K562 (cell line): ENCODE measurements around the gene SAXO2. TPM values are rescaled to one million over a fixed set of nuclear protein-coding genes. Genes with fewer than 3 reads are reported as not detected.

Source experiments
- polyA plus RNA-seq, 8 experiments: library from polyadenylated mRNA; depleted of rRNA in 4 of 8; stranded (reverse) in 5 of 8; unstranded in 3 of 8; fragments of >200 nt; fragmentation: Nextera tagmentation in 2 of 8; fragmentation: Illumina TruSeq in 1 of 8; extraction: Ambion mirVana in 2 of 8; extraction: Trizol in 1 of 8; gene quantifications; 2 replicates each; pipeline versions ENCODE4 v1.2.1 to v1.2.3, GENCODE V29; 2011 to 2014; ENCODE audit warnings: inconsistent platforms in 1 of 8, missing spikeins in 1 of 8
- total RNA-seq, 7 experiments: library from RNA; depleted of rRNA in 6 of 7; stranded (reverse); fragments of >200 nt in 6 of 7; fragmentation: Illumina TruSeq in 2 of 7; extraction: Trizol in 2 of 7; gene quantifications; 2 replicates each; pipeline versions ENCODE4 v1.2.1 to v1.2.3, GENCODE V29; 2011 to 2021; ENCODE audit warnings: low replicate concordance in 1 of 7

SAXO2 gene
- total and polyA plus RNA-seq, 9 of the 15 experiments (the other 6 are each of a cell fraction or from before 2014, with no cell fraction given): 3.1 to 14.2 (median 8.2) TPM

Other genes with a start within 250 kb of the SAXO2 start
- gene MEX3B, start 216.8 kb upstream of the SAXO2 start, total RNA-seq (2014; rRNA removed): 7.4 and 7.7 TPM in 2 replicates
- gene MEX3B, start 216.8 kb upstream of the SAXO2 start, total RNA-seq (2014; rRNA removed; fragmentation: Illumina TruSeq; extraction: Trizol): 2.9 and 3.1 TPM in 2 replicates
- 3.6 and 4.2 TPM in 2 replicates for gene MEX3B, start 216.8 kb upstream of the SAXO2 start, total RNA-seq (2015; rRNA removed; fragmentation: Illumina TruSeq; extraction: Trizol)
- gene MEX3B, start 216.8 kb upstream of the SAXO2 start, total RNA-seq (2021): 12.0 and 12.8 TPM in 2 replicates
- 7.0 TPM in 2 replicates for gene MEX3B, start 216.8 kb upstream of the SAXO2 start, polyA plus RNA-seq (2011; rRNA removed)
- 3.0 and 6.2 TPM in 2 replicates for gene MEX3B, start 216.8 kb upstream of the SAXO2 start, polyA plus RNA-seq (2014; fragmentation: Illumina TruSeq; extraction: Trizol)
- 1 to 10 TPM in 1 of 2 experiments, under 1 TPM in 1; 0.94 to 1.1 TPM for gene MEX3B, start 216.8 kb upstream of the SAXO2 start, polyA plus RNA-seq (2014; fragmentation: Nextera tagmentation; extraction: Ambion mirVana)
- 6.9 and 8.3 TPM in 2 replicates for gene MEX3B, start 216.8 kb upstream of the SAXO2 start, polyA plus RNA-seq (2014; rRNA removed)
- 14.0 and 18.0 TPM in 2 replicates for gene EFL1, start 84 bp upstream of the SAXO2 start, total RNA-seq (2014; rRNA removed)
- 24.3 and 26.6 TPM in 2 replicates for gene EFL1, start 84 bp upstream of the SAXO2 start, total RNA-seq (2014; rRNA removed; fragmentation: Illumina TruSeq; extraction: Trizol)
- 21.8 and 23.0 TPM in 2 replicates for gene EFL1, start 84 bp upstream of the SAXO2 start, total RNA-seq (2015; rRNA removed; fragmentation: Illumina TruSeq; extraction: Trizol)
- gene EFL1, start 84 bp upstream of the SAXO2 start, total RNA-seq (2021): 16.6 and 17.4 TPM in 2 replicates
- 17.1 and 26.2 TPM in 2 replicates for gene EFL1, start 84 bp upstream of the SAXO2 start, polyA plus RNA-seq (2011; rRNA removed)
- 17.9 and 32.5 TPM in 2 replicates for gene EFL1, start 84 bp upstream of the SAXO2 start, polyA plus RNA-seq (2014; fragmentation: Illumina TruSeq; extraction: Trizol)
- 10 to 100 TPM in 1 of 2 experiments, 1 to 10 TPM in 1; 4.8 to 16.9 TPM for gene EFL1, start 84 bp upstream of the SAXO2 start, polyA plus RNA-seq (2014; fragmentation: Nextera tagmentation; extraction: Ambion mirVana)
- gene EFL1, start 84 bp upstream of the SAXO2 start, polyA plus RNA-seq (2014; rRNA removed): 13.4 and 14.7 TPM in 2 replicates
- gene GOLGA6L10, start 86.7 kb downstream of the SAXO2 start, total RNA-seq (2014; rRNA removed): 2.4 and 2.7 TPM in 2 replicates
- gene GOLGA6L10, start 86.7 kb downstream of the SAXO2 start, total RNA-seq (2014; rRNA removed; fragmentation: Illumina TruSeq; extraction: Trizol): 1.9 and 3.0 TPM in 2 replicates
- gene GOLGA6L10, start 86.7 kb downstream of the SAXO2 start, total RNA-seq (2015; rRNA removed; fragmentation: Illumina TruSeq; extraction: Trizol): 2.0 TPM in 2 replicates
- gene GOLGA6L10, start 86.7 kb downstream of the SAXO2 start, total RNA-seq (2021): 2.2 TPM in 2 replicates
- gene GOLGA6L10, start 86.7 kb downstream of the SAXO2 start, polyA plus RNA-seq (2011; rRNA removed): 4.0 and 4.1 TPM in 2 replicates
- 1.5 and 2.0 TPM in 2 replicates for gene GOLGA6L10, start 86.7 kb downstream of the SAXO2 start, polyA plus RNA-seq (2014; fragmentation: Illumina TruSeq; extraction: Trizol)
- gene GOLGA6L10, start 86.7 kb downstream of the SAXO2 start, polyA plus RNA-seq (2014; fragmentation: Nextera tagmentation; extraction: Ambion mirVana): under 1 TPM; 0.32 to 0.34 TPM
- gene GOLGA6L10, start 86.7 kb downstream of the SAXO2 start, polyA plus RNA-seq (2014; rRNA removed): 2.7 and 7.1 TPM in 2 replicates
- gene GOLGA6L9, start 167.0 kb downstream of the SAXO2 start, total RNA-seq (2014; rRNA removed): 6.4 and 7.0 TPM in 2 replicates
- 4.0 and 4.4 TPM in 2 replicates for gene GOLGA6L9, start 167.0 kb downstream of the SAXO2 start, total RNA-seq (2014; rRNA removed; fragmentation: Illumina TruSeq; extraction: Trizol)
- 4.9 and 5.8 TPM in 2 replicates for gene GOLGA6L9, start 167.0 kb downstream of the SAXO2 start, total RNA-seq (2015; rRNA removed; fragmentation: Illumina TruSeq; extraction: Trizol)
- gene GOLGA6L9, start 167.0 kb downstream of the SAXO2 start, total RNA-seq (2021): 2.6 and 3.2 TPM in 2 replicates
- 5.7 and 6.8 TPM in 2 replicates for gene GOLGA6L9, start 167.0 kb downstream of the SAXO2 start, polyA plus RNA-seq (2011; rRNA removed)
- 6.7 and 7.0 TPM in 2 replicates for gene GOLGA6L9, start 167.0 kb downstream of the SAXO2 start, polyA plus RNA-seq (2014; fragmentation: Illumina TruSeq; extraction: Trizol)
- 1 to 10 TPM; 1.1 to 1.2 TPM for gene GOLGA6L9, start 167.0 kb downstream of the SAXO2 start, polyA plus RNA-seq (2014; fragmentation: Nextera tagmentation; extraction: Ambion mirVana)
- gene GOLGA6L9, start 167.0 kb downstream of the SAXO2 start, polyA plus RNA-seq (2014; rRNA removed): 7.9 and 11.4 TPM in 2 replicates